ENCODE measurements around the gene HERPUD1.

DNA sequence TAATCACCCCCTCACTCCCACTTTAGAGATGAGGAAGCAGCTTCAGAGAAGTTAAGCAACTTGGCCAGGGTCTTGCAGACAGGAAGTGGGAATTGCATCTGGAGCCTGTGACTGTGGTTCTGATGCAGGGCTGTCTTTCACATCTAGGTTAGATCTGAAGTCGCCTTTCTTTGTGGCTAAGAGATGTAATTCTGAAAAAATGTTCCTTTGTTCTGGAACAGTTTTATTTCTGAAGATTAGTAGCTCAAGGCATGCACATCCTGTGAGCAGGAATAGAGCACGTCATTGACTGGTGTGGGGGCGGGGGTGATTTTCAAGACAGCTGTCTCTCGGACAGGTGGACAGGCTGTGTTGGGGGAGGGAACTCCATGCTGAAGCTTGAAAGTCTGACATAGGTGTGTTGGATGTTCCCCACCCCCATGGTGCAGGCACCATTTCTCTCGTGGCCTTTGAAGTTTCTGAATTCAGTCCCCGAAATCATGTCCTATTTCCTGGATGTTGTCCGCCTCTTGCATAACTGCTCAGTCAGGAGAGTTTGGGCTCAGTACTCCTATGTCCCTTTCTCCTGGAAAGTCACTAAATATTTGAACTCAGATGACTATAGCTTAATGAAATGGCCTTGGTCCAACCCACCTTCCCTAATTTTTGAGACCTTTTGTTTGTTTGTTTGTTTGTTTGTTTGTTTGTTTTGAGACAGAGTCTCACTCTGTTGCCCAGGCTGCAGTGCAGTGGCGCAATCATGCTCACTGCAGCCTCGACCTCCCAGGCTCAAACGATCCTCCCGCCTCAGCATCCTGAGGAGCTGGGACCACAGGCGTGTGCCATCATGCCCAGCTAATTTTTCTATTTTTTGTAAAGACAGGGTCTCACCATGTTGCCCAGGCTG is 21.0 kb upstream of the HERPUD1 start:
- TF ChIP-seq, protein P1, sequence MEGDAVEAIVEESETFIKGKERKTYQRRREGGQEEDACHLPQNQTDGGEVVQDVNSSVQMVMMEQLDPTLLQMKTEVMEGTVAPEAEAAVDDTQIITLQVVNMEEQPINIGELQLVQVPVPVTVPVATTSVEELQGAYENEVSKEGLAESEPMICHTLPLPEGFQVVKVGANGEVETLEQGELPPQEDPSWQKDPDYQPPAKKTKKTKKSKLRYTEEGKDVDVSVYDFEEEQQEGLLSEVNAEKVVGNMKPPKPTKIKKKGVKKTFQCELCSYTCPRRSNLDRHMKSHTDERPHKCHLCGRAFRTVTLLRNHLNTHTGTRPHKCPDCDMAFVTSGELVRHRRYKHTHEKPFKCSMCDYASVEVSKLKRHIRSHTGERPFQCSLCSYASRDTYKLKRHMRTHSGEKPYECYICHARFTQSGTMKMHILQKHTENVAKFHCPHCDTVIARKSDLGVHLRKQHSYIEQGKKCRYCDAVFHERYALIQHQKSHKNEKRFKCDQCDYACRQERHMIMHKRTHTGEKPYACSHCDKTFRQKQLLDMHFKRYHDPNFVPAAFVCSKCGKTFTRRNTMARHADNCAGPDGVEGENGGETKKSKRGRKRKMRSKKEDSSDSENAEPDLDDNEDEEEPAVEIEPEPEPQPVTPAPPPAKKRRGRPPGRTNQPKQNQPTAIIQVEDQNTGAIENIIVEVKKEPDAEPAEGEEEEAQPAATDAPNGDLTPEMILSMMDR (IDR thresholded peaks at IDR 0.05), result no peak
- no peak for TF ChIP-seq POLR2A (IDR thresholded peaks at IDR 0.05)

Data from esophagus squamous epithelium (tissue), 4 donors.